ENCODE measurements around the gene SULT1C3.

- TF ChIP-seq CTCF (IDR thresholded peaks at IDR 0.05; ENCODE audit: insufficient read depth, low read length) (no peak), GABPA (IDR thresholded peaks at IDR 0.05; ENCODE audit: low read depth) (no peak), SPI1 (IDR thresholded peaks at IDR 0.05; ENCODE audit: borderline replicate concordance, low read depth) (no peak), POLR2AphosphoS5 (IDR thresholded peaks at IDR 0.05; ENCODE audit: low read depth) (no peak)
- TF ChIP-seq, protein P1, sequence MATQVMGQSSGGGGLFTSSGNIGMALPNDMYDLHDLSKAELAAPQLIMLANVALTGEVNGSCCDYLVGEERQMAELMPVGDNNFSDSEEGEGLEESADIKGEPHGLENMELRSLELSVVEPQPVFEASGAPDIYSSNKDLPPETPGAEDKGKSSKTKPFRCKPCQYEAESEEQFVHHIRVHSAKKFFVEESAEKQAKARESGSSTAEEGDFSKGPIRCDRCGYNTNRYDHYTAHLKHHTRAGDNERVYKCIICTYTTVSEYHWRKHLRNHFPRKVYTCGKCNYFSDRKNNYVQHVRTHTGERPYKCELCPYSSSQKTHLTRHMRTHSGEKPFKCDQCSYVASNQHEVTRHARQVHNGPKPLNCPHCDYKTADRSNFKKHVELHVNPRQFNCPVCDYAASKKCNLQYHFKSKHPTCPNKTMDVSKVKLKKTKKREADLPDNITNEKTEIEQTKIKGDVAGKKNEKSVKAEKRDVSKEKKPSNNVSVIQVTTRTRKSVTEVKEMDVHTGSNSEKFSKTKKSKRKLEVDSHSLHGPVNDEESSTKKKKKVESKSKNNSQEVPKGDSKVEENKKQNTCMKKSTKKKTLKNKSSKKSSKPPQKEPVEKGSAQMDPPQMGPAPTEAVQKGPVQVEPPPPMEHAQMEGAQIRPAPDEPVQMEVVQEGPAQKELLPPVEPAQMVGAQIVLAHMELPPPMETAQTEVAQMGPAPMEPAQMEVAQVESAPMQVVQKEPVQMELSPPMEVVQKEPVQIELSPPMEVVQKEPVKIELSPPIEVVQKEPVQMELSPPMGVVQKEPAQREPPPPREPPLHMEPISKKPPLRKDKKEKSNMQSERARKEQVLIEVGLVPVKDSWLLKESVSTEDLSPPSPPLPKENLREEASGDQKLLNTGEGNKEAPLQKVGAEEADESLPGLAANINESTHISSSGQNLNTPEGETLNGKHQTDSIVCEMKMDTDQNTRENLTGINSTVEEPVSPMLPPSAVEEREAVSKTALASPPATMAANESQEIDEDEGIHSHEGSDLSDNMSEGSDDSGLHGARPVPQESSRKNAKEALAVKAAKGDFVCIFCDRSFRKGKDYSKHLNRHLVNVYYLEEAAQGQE (IDR thresholded peaks at IDR 0.05; ENCODE audit: insufficient replicate concordance, low read depth), result no peak
Measured at GRCh38 chr2:108240966-108241365, 1.2 kb downstream of the SULT1C3 start.
